Stimulated activated CD8-positive, alpha-beta memory T cell treated with anti-CD3 and anti-CD28 coated beads, Interleukin-4, amount 100 ng/mL, for 48 hours (primary cell): ENCODE results near the gene ASPN.
"Not testable (repeated sequence)": the region's sequence is repeated elsewhere in the genome, so short reads cannot be mapped to it uniquely, and the experiment has no call there.

Experiments
- DNase-seq: peaks from one replicate; pipeline ENCODE4 v3.0.0-alpha.2; 2020

ASPN gene

GRCh38 chr9:92467041-92467440 is 15.3 kb downstream of the ASPN start:
- DNase-seq: no peak

GRCh38 chr9:92463984-92464383 is 18.3 kb downstream of the ASPN start:
- DNase-seq: no peak

- no peak for DNase-seq
Measured at GRCh38 chr9:92463387-92463786, 18.9 kb downstream of the ASPN start.

- no peak for DNase-seq
Measured at GRCh38 chr9:92457576-92457975, 24.7 kb downstream of the ASPN start.

- no peak for DNase-seq
Measured at GRCh38 chr9:92455217-92455616, 27.1 kb downstream of the ASPN start.

- DNase-seq: no peak
Measured at GRCh38 chr9:92446536-92446935, 35.8 kb downstream of the ASPN start.

- no peak for DNase-seq
Measured at GRCh38 chr9:92444841-92445240, 37.5 kb downstream of the ASPN start.

GRCh38 chr9:92440751-92441046 is 41.6 kb downstream of the ASPN start:
- no peak for DNase-seq

- no peak for DNase-seq
Measured at GRCh38 chr9:92439921-92440750, 42.2 kb downstream of the ASPN start.

- no peak for DNase-seq
Measured at GRCh38 chr9:92438900-92439526, 43.3 kb downstream of the ASPN start.

- no peak for DNase-seq
Measured at GRCh38 chr9:92435263-92435662, 47.0 kb downstream of the ASPN start.

GRCh38 chr9:92432972-92433548 is 49.2 kb downstream of the ASPN start:
- DNase-seq: no peak

- DNase-seq: no peak
Measured at GRCh38 chr9:92432350-92432749, 50.0 kb downstream of the ASPN start.

- no peak for DNase-seq
Measured at GRCh38 chr9:92429836-92430235, 52.5 kb downstream of the ASPN start.

GRCh38 chr9:92426501-92427145 is 55.7 kb downstream of the ASPN start:
- no peak for DNase-seq

GRCh38 chr9:92425474-92425873 is 56.8 kb downstream of the ASPN start:
- no peak for DNase-seq

GRCh38 chr9:92424340-92424739 is 58.0 kb downstream of the ASPN start, which contains the start of gene OMD:
Gene OMD, minus strand, starts transcription at chr9:92424471. Its CDS starts 6,913 bp downstream, at chr9:92417558.
- no peak for DNase-seq

GRCh38 chr9:92423612-92424011 is 58.7 kb downstream of the ASPN start:
- DNase-seq: no peak

GRCh38 chr9:92422611-92423338 is 59.5 kb downstream of the ASPN start:
- DNase-seq: no peak

- no peak for DNase-seq
Measured at GRCh38 chr9:92414566-92414965, 67.7 kb downstream of the ASPN start.

GRCh38 chr9:92411157-92411556 is 71.1 kb downstream of the ASPN start:
- DNase-seq: not testable (repeated sequence)

- DNase-seq: no peak
Measured at GRCh38 chr9:92408747-92409478, 73.4 kb downstream of the ASPN start.
